Spleen (tissue), 11 donors: Measurements from ENCODE around the gene ARVCF. TPM values are rescaled to one million over a fixed set of nuclear protein-coding genes. Genes with fewer than 3 reads are reported as not detected.
A peak's percentile ranks its signal among the peaks of the same experiment; 100 is the strongest.

ENCODE experiments used
- DNase-seq: peaks from one replicate; pipeline ENCODE4 v3.0.0-alpha.2; 2020
- H3K27ac ChIP-seq, 8 donors: fragments of 200-600 bp; sonication (generic) in 7 of 8; 1 replicate in 4 of 8; 2 replicates in 4 of 8; pipeline versions ENCODE4 v1.5.0 to v1.8.0; 2016 to 2021; ENCODE audit warnings: inconsistent platforms in 4 of 8, mild to moderate bottlenecking in 4 of 8, moderate library complexity in 1 of 8
- H3K27me3 ChIP-seq, 7 donors: fragments of 200-600 bp; sonication (generic) in 6 of 7; replicated peaks in 1 of 7; 1 replicate in 4 of 7; 2 replicates in 3 of 7; pipeline versions ENCODE4 v1.5.0 to v1.8.0; 2016 to 2021; ENCODE audit warnings: inconsistent platforms in 3 of 7, mild to moderate bottlenecking in 1 of 7
- H3K36me3 ChIP-seq, 6 donors: fragments of 200-600 bp; sonication (generic) in 5 of 6; 1 replicate in 4 of 6; 2 replicates in 2 of 6; pipeline versions ENCODE4 v1.5.0 to v1.8.0; 2016 to 2021; ENCODE audit warnings: inconsistent platforms in 2 of 6
- H3K4me1 ChIP-seq, 6 donors: fragments of 200-600 bp; sonication (generic) in 5 of 6; 1 replicate in 3 of 6; 2 replicates in 3 of 6; pipeline versions ENCODE4 v1.5.0 to v1.8.0; 2016 to 2021; ENCODE audit warnings: inconsistent platforms in 3 of 6
- H3K4me3 ChIP-seq, 8 donors: fragments of 200-600 bp; sonication (generic) in 7 of 8; 1 replicate in 4 of 8; 2 replicates in 4 of 8; pipeline versions ENCODE4 v1.5.0 to v1.8.0; 2016 to 2021; ENCODE audit warnings: inconsistent platforms in 4 of 8, mild to moderate bottlenecking in 4 of 8, moderate library complexity in 2 of 8
- H3K9me3 ChIP-seq, 8 donors: fragments of 200-600 bp; sonication (generic) in 7 of 8; 1 replicate in 4 of 8; 2 replicates in 4 of 8; pipeline versions ENCODE4 v1.5.0 to v1.8.0; 2016 to 2021; ENCODE audit warnings: inconsistent platforms in 4 of 8
- POLR2A ChIP-seq, 3 donors: fragments of 450-650 bp; IDR thresholded peaks; one replicate each; pipeline ENCODE4 v1.5.1; 2017; ENCODE audit warnings: antibody characterized with exemption in 3 of 3, mild to moderate bottlenecking in 1 of 3
- POLR2AphosphoS5 ChIP-seq, 3 donors: sonication (generic); formaldehyde crosslinking; IDR thresholded peaks; one replicate each; pipeline ENCODE4 v1.5.1; 2017; ENCODE audit warnings: antibody characterized with exemption in 3 of 3
- WGBS, 5 donors: extraction: QIAGEN DNeasy Blood & Tissue Kit in 3 of 5; methylation state at CpG; one replicate each; pipeline versions ENCODE4 v1.1.5 to v1.1.7; 2013 to 2018; 5-methylcytosine and 5-hydroxymethylcytosine counted together
- intact Hi-C: fragments of 100-400 bp; cut with DNase I; formaldehyde crosslinking; loops from one replicate; pipeline ENCODE4 v1.15.0; 2023; ENCODE audit warnings: low total_unique reads
- polyA plus RNA-seq, 3 donors: library from polyadenylated mRNA; stranded (reverse); fragments of 200-250 nt; gene quantifications; one replicate each; pipeline ENCODE4 v1.2.1, GENCODE V29; 2013
- total RNA-seq, 7 donors: library from RNA; depleted of rRNA in 3 of 7; stranded (reverse); fragments of >200 nt in 3 of 7; fragmentation: NEBNext Ultra II Directional in 4 of 7; extraction: Animal tissue kit (Norgen Biotek cat#: 25700) in 4 of 7; gene quantifications; one replicate each; pipeline versions ENCODE4 v1.1.0 to v1.2.1, GENCODE V29; 2016 to 2021
- TF ChIP-seq, protein P1 (sequence below), 11 experiments: fragments of 200-600 bp in 7 of 11; fragments of 450-650 bp in 4 of 11; sonication (generic) in 4 of 11; IDR thresholded peaks in 8 of 11; conservative IDR thresholded peaks in 3 of 11; 1 replicate in 7 of 11; 2 replicates in 4 of 11; pipeline versions ENCODE4 v1.4.0 to v1.8.0; 2016 to 2021; ENCODE audit warnings: antibody characterized with exemption in 11 of 11, inconsistent platforms in 4 of 11, mild to moderate bottlenecking in 1 of 11
- donor health status: healthy with polysubstance abuse.
- donor health status: DM: no; HTN: no; CAD: no; lungs with moderate emphysema.
- donor health status: DM: no; HTN: no; CAD: no.
- donor health status: Bipolar disorder and iron deficiency.
- donor health status: healthy.
- donor health status: DM: no; HTN: no; CAD: no.
- donor health status: DM: yes; HTN: yes; CAD: no.

The ARVCF gene
- total and polyA plus RNA-seq, 10 donors, result 9.4 to 96.7 (median 27.6) TPM

DNA sequence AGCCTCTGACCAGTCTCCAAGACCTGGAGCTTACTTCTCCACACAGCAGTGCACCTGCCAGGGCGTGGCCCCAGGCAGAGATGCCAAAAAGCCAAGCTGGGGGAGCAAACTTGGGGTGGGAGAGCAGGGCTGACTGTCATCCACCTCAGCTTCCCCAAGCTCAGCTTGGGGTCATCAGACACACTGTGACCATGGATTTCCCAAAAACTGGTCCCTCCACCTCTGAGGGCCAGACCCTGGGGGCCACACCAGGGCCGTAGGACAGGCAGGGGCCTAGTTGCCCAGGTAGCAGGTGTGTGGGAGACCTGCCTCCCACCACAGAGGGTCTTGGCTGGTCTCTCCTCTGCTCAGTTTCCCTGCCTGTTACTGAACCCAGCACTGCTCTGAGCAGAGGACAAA is 30.6 kb downstream of the ARVCF start:
- Histone ChIP-seq H3K9me3 (no peaks in the 10 kb centered on the region), H3K4me3 (peak overlapping the region in 7 of 8 donors; percentile 51 to 84 (median 73)), H3K27me3 (peaks cover 0 to 8% (median 0%) of the 10 kb centered on the region in 7 donors), H3K27ac (peak overlapping the region in 4 of 8 donors; percentile 83 to 86 (median 84)), H3K4me1 (peaks cover 4 to 56% (median 35%) of the 10 kb centered on the region in 6 donors), H3K36me3 (peaks cover 0 to 11% (median 3%) of the 10 kb centered on the region in 6 donors)
- 51 to 83% (median 71%) methylated on average over 2 of the region's 2 CpGs for WGBS, 5 donors
- DNase-seq, result no peak
- TF ChIP-seq POLR2A (IDR thresholded peaks at IDR 0.05) (no peak), POLR2AphosphoS5 (IDR thresholded peaks at IDR 0.05) (no peak)
- TF ChIP-seq, protein P1, sequence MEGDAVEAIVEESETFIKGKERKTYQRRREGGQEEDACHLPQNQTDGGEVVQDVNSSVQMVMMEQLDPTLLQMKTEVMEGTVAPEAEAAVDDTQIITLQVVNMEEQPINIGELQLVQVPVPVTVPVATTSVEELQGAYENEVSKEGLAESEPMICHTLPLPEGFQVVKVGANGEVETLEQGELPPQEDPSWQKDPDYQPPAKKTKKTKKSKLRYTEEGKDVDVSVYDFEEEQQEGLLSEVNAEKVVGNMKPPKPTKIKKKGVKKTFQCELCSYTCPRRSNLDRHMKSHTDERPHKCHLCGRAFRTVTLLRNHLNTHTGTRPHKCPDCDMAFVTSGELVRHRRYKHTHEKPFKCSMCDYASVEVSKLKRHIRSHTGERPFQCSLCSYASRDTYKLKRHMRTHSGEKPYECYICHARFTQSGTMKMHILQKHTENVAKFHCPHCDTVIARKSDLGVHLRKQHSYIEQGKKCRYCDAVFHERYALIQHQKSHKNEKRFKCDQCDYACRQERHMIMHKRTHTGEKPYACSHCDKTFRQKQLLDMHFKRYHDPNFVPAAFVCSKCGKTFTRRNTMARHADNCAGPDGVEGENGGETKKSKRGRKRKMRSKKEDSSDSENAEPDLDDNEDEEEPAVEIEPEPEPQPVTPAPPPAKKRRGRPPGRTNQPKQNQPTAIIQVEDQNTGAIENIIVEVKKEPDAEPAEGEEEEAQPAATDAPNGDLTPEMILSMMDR (IDR thresholded peaks at IDR 0.05 in 8 of 11, conservative IDR thresholded peaks at IDR 0.05 in 3 of 11), result no peak
- intact Hi-C loops, result no loop called here

GRCh38 chr22:19984851-19985811 is 31.5 kb downstream of the ARVCF start:
- Histone ChIP-seq H3K27me3 (peaks cover 0 to 8% (median 0%) of the 10 kb centered on the region in 7 donors), H3K9me3 (no peaks in the 10 kb centered on the region), H3K36me3 (peaks cover 0 to 19% (median 4%) of the 10 kb centered on the region in 6 donors), H3K27ac (peak overlapping the region in 1 of 8 donors; percentile 84), H3K4me3 (peak overlapping the region in 6 of 8 donors; percentile 51 to 84 (median 68)), H3K4me1 (peaks cover 4 to 56% (median 33%) of the 10 kb centered on the region in 6 donors)
- intact Hi-C loops, result no loop called here
- 71 to 84% (median 77%) methylated on average over 8 to 11 of the region's 11 CpGs for WGBS, 5 donors
- TF ChIP-seq, protein P1 (IDR thresholded peaks at IDR 0.05 in 8 of 11, conservative IDR thresholded peaks at IDR 0.05 in 3 of 11), result no peak
- no peak for TF ChIP-seq POLR2AphosphoS5 (IDR thresholded peaks at IDR 0.05)
- TF ChIP-seq POLR2A (IDR thresholded peaks at IDR 0.05), result no peak
- DNase-seq, result peak; percentile 67

DNA sequence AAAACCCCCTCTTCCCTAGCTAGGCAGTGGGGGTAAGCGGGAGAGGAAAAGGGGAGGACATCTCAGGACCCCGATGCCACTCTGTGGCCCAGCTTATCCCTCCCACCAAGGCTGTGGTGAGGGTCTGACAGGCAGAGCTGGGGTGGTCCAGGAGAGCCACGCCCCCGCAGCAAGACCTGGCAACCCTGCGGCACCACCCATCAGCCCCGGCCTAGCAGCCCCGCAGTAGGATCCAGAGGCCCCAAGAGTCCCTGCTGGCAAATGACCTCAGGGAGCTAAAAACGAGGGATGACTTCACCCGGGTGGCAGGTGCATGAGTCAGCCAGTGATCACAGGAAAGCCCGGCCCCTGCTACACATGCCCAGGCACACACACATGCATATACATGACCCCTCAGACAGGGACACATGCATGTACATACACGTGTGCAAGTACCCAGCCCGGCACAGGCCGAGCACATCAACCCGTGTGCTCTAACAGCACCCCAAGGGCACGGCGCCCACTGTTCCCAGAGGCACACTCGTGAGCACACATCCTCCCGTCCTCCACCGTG is 32.3 kb downstream of the ARVCF start:
- Histone ChIP-seq H3K27ac (peak overlapping the region in 1 of 8 donors; percentile 21), H3K9me3 (no peaks in the 10 kb centered on the region), H3K36me3 (peaks cover 0 to 28% (median 10%) of the 10 kb centered on the region in 6 donors), H3K4me1 (peaks cover 4 to 53% (median 32%) of the 10 kb centered on the region in 6 donors), H3K4me3 (peak overlapping the region in 4 of 8 donors; percentile 3 to 78 (median 62)), H3K27me3 (peaks cover 0 to 8% (median 0%) of the 10 kb centered on the region in 7 donors)
- intact Hi-C loops, result no loop called here
- TF ChIP-seq POLR2A (IDR thresholded peaks at IDR 0.05), result no peak
- TF ChIP-seq POLR2AphosphoS5 (IDR thresholded peaks at IDR 0.05), result no peak
- TF ChIP-seq, protein P1 (IDR thresholded peaks at IDR 0.05 in 8 of 11, conservative IDR thresholded peaks at IDR 0.05 in 3 of 11), result no peak
- WGBS, 5 donors, result 78 to 91% (median 85%) methylated on average over 18 to 19 of the region's 19 CpGs
- DNase-seq, result peak; percentile 69
